ENCODE results near the gene ABAT. TPM values are rescaled to one million over a fixed set of nuclear protein-coding genes. Genes with fewer than 3 reads are reported as not detected.

Gene ABAT
- total RNA-seq, 2 experiments from 2014 or later = 2.0 to 6.7 TPM

GRCh38 chr16:8720967-8721308, 46.5 kb downstream of the ABAT start:
- no peak overlapping the region for H2AFZ ChIP-seq (ENCODE audit: low read length)
- H3K4me1 ChIP-seq (ENCODE audit: insufficient read depth, low read length, poor library complexity, severe bottlenecking) = no peaks in the 10 kb centered on the region
- TF ChIP-seq EZH2phosphoT487 (IDR thresholded peaks at IDR 0.05; ENCODE audit: borderline replicate concordance, low read depth, low read length) (no peak), CTCF (conservative IDR thresholded peaks at IDR 0.05; ENCODE audit: low read length) (no peak)
- no TSS peak for BruUV-seq (replicated peaks)
- DNase-seq (ENCODE audit: low spot score) = no peak
- no peak overlapping the region for H3K4me2 ChIP-seq (ENCODE audit: low read length)
- no peaks in the 10 kb centered on the region for H3K9me2 ChIP-seq (ENCODE audit: insufficient read depth, low read length)
- CTCF ChIA-PET (ENCODE audit: unreplicated experiment) = no interaction called here
- H3K27ac ChIP-seq (ENCODE audit: low read depth, low read length, poor library complexity, severe bottlenecking) = no peak overlapping the region
- POLR2A ChIA-PET = no interaction called here
- 0 out of 2 replicates have a peak, but pooled peaks cover 5% of the 10 kb centered on the region for H3K9me3 ChIP-seq (ENCODE audit: low read length)
- no peaks in the 10 kb centered on the region for H3K79me2 ChIP-seq (ENCODE audit: insufficient read depth, low read depth, low read length)
- no peak overlapping the region for H3K4me3 ChIP-seq (ENCODE audit: low read depth, low read length, poor library complexity, severe bottlenecking)
- intact Hi-C loops (cut with micrococcal nuclease; ENCODE audit: unreplicated experiment) = no loop called here
- H4K20me1 ChIP-seq (ENCODE audit: insufficient read depth, low read length) = no peaks in the 10 kb centered on the region
- H3K36me3 ChIP-seq (ENCODE audit: insufficient read depth, low read length) = no peaks in the 10 kb centered on the region

DNA sequence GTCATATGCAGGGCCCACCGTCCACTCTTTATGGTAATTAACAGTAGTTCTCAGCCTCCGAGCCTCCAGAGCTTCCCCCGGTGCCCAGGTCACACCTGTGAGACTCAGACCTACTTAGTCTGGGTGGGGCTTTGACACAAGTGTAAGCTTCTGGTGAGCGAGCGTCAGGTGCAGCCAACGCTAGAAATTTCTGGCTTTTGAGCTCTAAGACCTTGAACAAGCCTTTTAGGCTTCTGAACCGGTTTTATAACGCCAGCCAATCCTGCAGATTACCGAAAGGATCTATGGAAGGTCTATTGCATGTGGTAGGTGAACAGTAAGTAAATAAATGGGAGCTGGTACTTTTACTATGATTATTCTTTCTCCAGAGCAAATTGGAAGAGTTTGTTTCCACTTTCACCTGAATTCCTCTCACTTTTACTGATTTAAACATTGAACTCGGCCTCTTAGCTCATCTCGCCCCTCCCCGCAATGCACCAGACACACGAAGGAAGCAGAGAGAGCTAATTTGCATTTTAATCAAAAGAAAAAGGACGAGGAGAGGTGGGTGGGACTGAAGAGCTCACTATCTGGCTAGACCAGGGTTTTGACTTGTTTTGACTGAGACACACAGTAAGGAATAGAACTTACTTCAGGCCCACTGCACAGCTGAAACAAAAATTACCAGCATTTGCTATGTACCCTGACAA, 47.1 kb downstream of the ABAT start:
- intact Hi-C loops (cut with micrococcal nuclease; ENCODE audit: unreplicated experiment) = no loop called here
- no peak for TF ChIP-seq CTCF (conservative IDR thresholded peaks at IDR 0.05; ENCODE audit: low read length)
- Histone ChIP-seq H3K4me2 (ENCODE audit: low read length) (no peak overlapping the region), H3K27ac (ENCODE audit: low read depth, low read length, poor library complexity, severe bottlenecking) (no peak overlapping the region), H3K9me3 (ENCODE audit: low read length) (0 out of 2 replicates have a peak, but pooled peaks cover 5% of the 10 kb centered on the region), H3K36me3 (ENCODE audit: insufficient read depth, low read length) (no peaks in the 10 kb centered on the region), H2AFZ (ENCODE audit: low read length) (no peak overlapping the region), H3K79me2 (ENCODE audit: insufficient read depth, low read depth, low read length) (no peaks in the 10 kb centered on the region), H3K4me3 (ENCODE audit: low read depth, low read length, poor library complexity, severe bottlenecking) (no peak overlapping the region), H3K9me2 (ENCODE audit: insufficient read depth, low read length) (no peaks in the 10 kb centered on the region), H4K20me1 (ENCODE audit: insufficient read depth, low read length) (no peaks in the 10 kb centered on the region), H3K4me1 (ENCODE audit: insufficient read depth, low read length, poor library complexity, severe bottlenecking) (no peaks in the 10 kb centered on the region)
- DNase-seq (ENCODE audit: low spot score) = no peak
- ChIA-PET CTCF (ENCODE audit: unreplicated experiment) (no interaction called here), POLR2A (no interaction called here)
- no TSS peak for BruUV-seq (replicated peaks)

- Histone ChIP-seq H4K20me1 (ENCODE audit: insufficient read depth, low read length) (no peaks in the 10 kb centered on the region), H3K4me2 (ENCODE audit: low read length) (no peak overlapping the region)
These were observed 47.6 kb downstream of the ABAT start for GRCh38 chr16:8722025-8722348.

More at GRCh38 chr16:8722025-8722348, 47.6 kb downstream of the ABAT start:
- H3K9me2 ChIP-seq (ENCODE audit: insufficient read depth, low read length) = no peaks in the 10 kb centered on the region
- no peaks in the 10 kb centered on the region for H3K79me2 ChIP-seq (ENCODE audit: insufficient read depth, low read depth, low read length)
- H3K4me3 ChIP-seq (ENCODE audit: low read depth, low read length, poor library complexity, severe bottlenecking) = no peak overlapping the region
- TF ChIP-seq EZH2phosphoT487 (IDR thresholded peaks at IDR 0.05; ENCODE audit: borderline replicate concordance, low read depth, low read length) (no peak), CTCF (conservative IDR thresholded peaks at IDR 0.05; ENCODE audit: low read length) (no peak)
- intact Hi-C loops (cut with micrococcal nuclease; ENCODE audit: unreplicated experiment) = no loop called here
- H3K36me3 ChIP-seq (ENCODE audit: insufficient read depth, low read length) = no peaks in the 10 kb centered on the region
- ChIA-PET CTCF (ENCODE audit: unreplicated experiment) (no interaction called here), POLR2A (no interaction called here)
- H3K4me1 ChIP-seq (ENCODE audit: insufficient read depth, low read length, poor library complexity, severe bottlenecking) = no peaks in the 10 kb centered on the region
- no peak overlapping the region for H2AFZ ChIP-seq (ENCODE audit: low read length)
- no peak for DNase-seq (ENCODE audit: low spot score)
- 0 out of 2 replicates have a peak, but pooled peaks cover 5% of the 10 kb centered on the region for H3K9me3 ChIP-seq (ENCODE audit: low read length)
- BruUV-seq (replicated peaks) = no TSS peak
- no peak overlapping the region for H3K27ac ChIP-seq (ENCODE audit: low read depth, low read length, poor library complexity, severe bottlenecking)

Data from OCI-LY7 (cell line).